ENCODE measurements around the gene ANKRD33B.
"Not testable (repeated sequence)": the region's sequence is repeated elsewhere in the genome, so short reads cannot be mapped to it uniquely, and the experiment has no call there.

Gene ANKRD33B

GRCh38 chr5:10632110-10632761 lies 68.4 kb downstream of the ANKRD33B start:
- Histone ChIP-seq H3K4me1 (ENCODE audit: control insufficient read depth, insufficient read depth, low read length) (peaks cover 44% of the 10 kb centered on the region), H3K9me3 (ENCODE audit: control insufficient read depth, insufficient read depth, low read depth, low read length) (no peaks in the 10 kb centered on the region), H3K27ac (ENCODE audit: low read depth, low read length) (0 out of 2 replicates have a peak overlapping the region, but pooled peaks have one; percentile 31), H3K9ac (ENCODE audit: low read length) (peak overlapping the region; percentile 15), H3K4me3 (ENCODE audit: low read depth, low read length) (no peak overlapping the region), H3K36me3 (ENCODE audit: control insufficient read depth, insufficient read depth, low read length) (no peaks in the 10 kb centered on the region), H3K27me3 (ENCODE audit: control insufficient read depth, insufficient read depth, low read length) (peaks cover 14% of the 10 kb centered on the region; the same call in 1 of the 2 replicates)

GRCh38 chr5:10633271-10634049 lies 69.6 kb downstream of the ANKRD33B start:
- H3K4me3 ChIP-seq (ENCODE audit: low read depth, low read length) = no peak overlapping the region
- peaks cover 14% of the 10 kb centered on the region; the same call in 1 of the 2 replicates for H3K27me3 ChIP-seq (ENCODE audit: control insufficient read depth, insufficient read depth, low read length)
- H3K9me3 ChIP-seq (ENCODE audit: control insufficient read depth, insufficient read depth, low read depth, low read length) = no peaks in the 10 kb centered on the region
- peaks cover 51% of the 10 kb centered on the region for H3K4me1 ChIP-seq (ENCODE audit: control insufficient read depth, insufficient read depth, low read length)
- no peak overlapping the region for H3K9ac ChIP-seq (ENCODE audit: low read length)
- no peak overlapping the region for H3K27ac ChIP-seq (ENCODE audit: low read depth, low read length)
- no peaks in the 10 kb centered on the region for H3K36me3 ChIP-seq (ENCODE audit: control insufficient read depth, insufficient read depth, low read length)

- Histone ChIP-seq H3K4me1 (ENCODE audit: control insufficient read depth, insufficient read depth, low read length) (peaks cover 51% of the 10 kb centered on the region), H3K9ac (ENCODE audit: low read length) (no peak overlapping the region)
These were observed 70.2 kb downstream of the ANKRD33B start for GRCh38 chr5:10634050-10634449.

GRCh38 chr5:10634562-10634961 lies 70.7 kb downstream of the ANKRD33B start:
- Histone ChIP-seq H3K9me3 (ENCODE audit: control insufficient read depth, insufficient read depth, low read depth, low read length) (no peaks in the 10 kb centered on the region), H3K27me3 (ENCODE audit: control insufficient read depth, insufficient read depth, low read length) (peaks cover 14% of the 10 kb centered on the region; the same call in 1 of the 2 replicates), H3K36me3 (ENCODE audit: control insufficient read depth, insufficient read depth, low read length) (no peaks in the 10 kb centered on the region), H3K4me1 (ENCODE audit: control insufficient read depth, insufficient read depth, low read length) (peaks cover 51% of the 10 kb centered on the region), H3K4me3 (ENCODE audit: low read depth, low read length) (no peak overlapping the region), H3K9ac (ENCODE audit: low read length) (no peak overlapping the region), H3K27ac (ENCODE audit: low read depth, low read length) (no peak overlapping the region)

More at GRCh38 chr5:10634050-10634449, 70.2 kb downstream of the ANKRD33B start:
- peaks cover 14% of the 10 kb centered on the region; the same call in 1 of the 2 replicates for H3K27me3 ChIP-seq (ENCODE audit: control insufficient read depth, insufficient read depth, low read length)
- H3K27ac ChIP-seq (ENCODE audit: low read depth, low read length) = no peak overlapping the region
- no peak overlapping the region for H3K4me3 ChIP-seq (ENCODE audit: low read depth, low read length)
- no peaks in the 10 kb centered on the region for H3K36me3 ChIP-seq (ENCODE audit: control insufficient read depth, insufficient read depth, low read length)
- H3K9me3 ChIP-seq (ENCODE audit: control insufficient read depth, insufficient read depth, low read depth, low read length) = no peaks in the 10 kb centered on the region

- peaks cover 14% of the 10 kb centered on the region; the same call in 1 of the 2 replicates for H3K27me3 ChIP-seq (ENCODE audit: control insufficient read depth, insufficient read depth, low read length)
- peak overlapping the region; percentile 28; the same call in 1 of the 2 replicates for H3K27ac ChIP-seq (ENCODE audit: low read depth, low read length)
- peaks cover 51% of the 10 kb centered on the region for H3K4me1 ChIP-seq (ENCODE audit: control insufficient read depth, insufficient read depth, low read length)
- peak overlapping the region; percentile 4; the same call in 1 of the 2 replicates for H3K4me3 ChIP-seq (ENCODE audit: low read depth, low read length)
- no peaks in the 10 kb centered on the region for H3K36me3 ChIP-seq (ENCODE audit: control insufficient read depth, insufficient read depth, low read length)
- no peaks in the 10 kb centered on the region for H3K9me3 ChIP-seq (ENCODE audit: control insufficient read depth, insufficient read depth, low read depth, low read length)
- peak overlapping the region; percentile 63 for H3K9ac ChIP-seq (ENCODE audit: low read length)
These were observed 71.5 kb downstream of the ANKRD33B start for GRCh38 chr5:10635257-10635866.

GRCh38 chr5:10635867-10636350 lies 72.0 kb downstream of the ANKRD33B start:
- peak overlapping the region; percentile 63 for H3K9ac ChIP-seq (ENCODE audit: low read length)
- H3K27me3 ChIP-seq (ENCODE audit: control insufficient read depth, insufficient read depth, low read length) = peaks cover 14% of the 10 kb centered on the region; the same call in 1 of the 2 replicates
- peak overlapping the region; percentile 28; the same call in 1 of the 2 replicates for H3K27ac ChIP-seq (ENCODE audit: low read depth, low read length)
- no peaks in the 10 kb centered on the region for H3K36me3 ChIP-seq (ENCODE audit: control insufficient read depth, insufficient read depth, low read length)
- peak overlapping the region; percentile 4; the same call in 1 of the 2 replicates for H3K4me3 ChIP-seq (ENCODE audit: low read depth, low read length)
- H3K9me3 ChIP-seq (ENCODE audit: control insufficient read depth, insufficient read depth, low read depth, low read length) = no peaks in the 10 kb centered on the region
- peaks cover 50% of the 10 kb centered on the region for H3K4me1 ChIP-seq (ENCODE audit: control insufficient read depth, insufficient read depth, low read length)

- Histone ChIP-seq H3K36me3 (ENCODE audit: control insufficient read depth, insufficient read depth, low read length) (no peaks in the 10 kb centered on the region), H3K9ac (ENCODE audit: low read length) (peak overlapping the region; percentile 25), H3K4me3 (ENCODE audit: low read depth, low read length) (peak overlapping the region; percentile 41), H3K27me3 (ENCODE audit: control insufficient read depth, insufficient read depth, low read length) (peaks cover 14% of the 10 kb centered on the region; the same call in 1 of the 2 replicates), H3K9me3 (ENCODE audit: control insufficient read depth, insufficient read depth, low read depth, low read length) (no peaks in the 10 kb centered on the region), H3K4me1 (ENCODE audit: control insufficient read depth, insufficient read depth, low read length) (peaks cover 44% of the 10 kb centered on the region), H3K27ac (ENCODE audit: low read depth, low read length) (no peak overlapping the region)
These were observed 72.7 kb downstream of the ANKRD33B start for GRCh38 chr5:10636363-10637142.

- Histone ChIP-seq H3K27me3 (ENCODE audit: control insufficient read depth, insufficient read depth, low read length) (peaks cover 14% of the 10 kb centered on the region; the same call in 1 of the 2 replicates), H3K4me3 (ENCODE audit: low read depth, low read length) (peak overlapping the region; percentile 41), H3K9ac (ENCODE audit: low read length) (peak overlapping the region; percentile 54), H3K27ac (ENCODE audit: low read depth, low read length) (0 out of 2 replicates have a peak overlapping the region, but pooled peaks have one; percentile 38), H3K4me1 (ENCODE audit: control insufficient read depth, insufficient read depth, low read length) (peaks cover 34% of the 10 kb centered on the region), H3K9me3 (ENCODE audit: control insufficient read depth, insufficient read depth, low read depth, low read length) (no peaks in the 10 kb centered on the region), H3K36me3 (ENCODE audit: control insufficient read depth, insufficient read depth, low read length) (no peaks in the 10 kb centered on the region)
These were observed 74.1 kb downstream of the ANKRD33B start for GRCh38 chr5:10637944-10638343.

GRCh38 chr5:10638723-10639122 lies 74.9 kb downstream of the ANKRD33B start:
- peaks cover 14% of the 10 kb centered on the region; the same call in 1 of the 2 replicates for H3K27me3 ChIP-seq (ENCODE audit: control insufficient read depth, insufficient read depth, low read length)
- not testable (repeated sequence) for H3K9ac ChIP-seq (ENCODE audit: low read length); H3K9me3 ChIP-seq (ENCODE audit: control insufficient read depth, insufficient read depth, low read depth, low read length); H3K4me3 ChIP-seq (ENCODE audit: low read depth, low read length); H3K36me3 ChIP-seq (ENCODE audit: control insufficient read depth, insufficient read depth, low read length); H3K27ac ChIP-seq (ENCODE audit: low read depth, low read length)
- peaks cover 34% of the 10 kb centered on the region for H3K4me1 ChIP-seq (ENCODE audit: control insufficient read depth, insufficient read depth, low read length)

- Histone ChIP-seq H3K27me3 (ENCODE audit: control insufficient read depth, insufficient read depth, low read length) (peaks cover 14% of the 10 kb centered on the region; the same call in 1 of the 2 replicates), H3K9ac (ENCODE audit: low read length) (no peak overlapping the region), H3K36me3 (ENCODE audit: control insufficient read depth, insufficient read depth, low read length) (no peaks in the 10 kb centered on the region), H3K4me1 (ENCODE audit: control insufficient read depth, insufficient read depth, low read length) (peaks cover 33% of the 10 kb centered on the region), H3K4me3 (ENCODE audit: low read depth, low read length) (no peak overlapping the region), H3K27ac (ENCODE audit: low read depth, low read length) (no peak overlapping the region), H3K9me3 (ENCODE audit: control insufficient read depth, insufficient read depth, low read depth, low read length) (no peaks in the 10 kb centered on the region)
These were observed 76.0 kb downstream of the ANKRD33B start for GRCh38 chr5:10639846-10640368.
